Progenitor cell of endocrine pancreas (in vitro differentiated cells): ENCODE results near the gene LPP. TPM values are rescaled to one million over a fixed set of nuclear protein-coding genes. Genes with fewer than 3 reads are reported as not detected.

Source experiments
- DNase-seq: peaks from one replicate; pipeline ENCODE4 v3.0.0; 2021; ENCODE audit warnings: low spot score; ENCODE audit not compliant: unreplicated experiment
- H3K27ac Mint-ChIP-seq: 2 replicates; pipeline ENCODE4 v1.8.0; 2021; ENCODE audit warnings: mild to moderate bottlenecking, moderate library complexity, mixed read lengths
- H3K27me3 Mint-ChIP-seq: 2 replicates; pipeline ENCODE4 v1.8.0; 2021; ENCODE audit warnings: mixed read lengths
- H3K36me3 Mint-ChIP-seq: 2 replicates; pipeline ENCODE4 v1.8.0; 2022; ENCODE audit warnings: mixed read lengths; ENCODE audit not compliant: insufficient read depth
- H3K4me1 Mint-ChIP-seq: 2 replicates; pipeline ENCODE4 v1.8.0; 2021; ENCODE audit warnings: low read depth, mixed read lengths
- H3K4me3 Mint-ChIP-seq: 2 replicates; pipeline ENCODE4 v1.8.0; 2021; ENCODE audit warnings: low read depth, mild to moderate bottlenecking, moderate library complexity, mixed read lengths
- H3K9me3 Mint-ChIP-seq: 2 replicates; pipeline ENCODE4 v1.8.0; 2021; ENCODE audit warnings: low read depth, mixed read lengths
- CTCF ChIP-seq: fragments of 200-600 bp; sonication (generic); IDR thresholded peaks from one replicate; pipeline ENCODE4 v1.5.0; 2021; ENCODE audit warnings: antibody characterized with exemption, mild to moderate bottlenecking; ENCODE audit not compliant: unreplicated experiment
- total RNA-seq: library from RNA; stranded (reverse); gene quantifications from 2 replicates; pipeline ENCODE4 v1.2.1, GENCODE V29; 2021

Gene LPP
- total RNA-seq, 1 donor from 2014 or later = 131 TPM

DNA sequence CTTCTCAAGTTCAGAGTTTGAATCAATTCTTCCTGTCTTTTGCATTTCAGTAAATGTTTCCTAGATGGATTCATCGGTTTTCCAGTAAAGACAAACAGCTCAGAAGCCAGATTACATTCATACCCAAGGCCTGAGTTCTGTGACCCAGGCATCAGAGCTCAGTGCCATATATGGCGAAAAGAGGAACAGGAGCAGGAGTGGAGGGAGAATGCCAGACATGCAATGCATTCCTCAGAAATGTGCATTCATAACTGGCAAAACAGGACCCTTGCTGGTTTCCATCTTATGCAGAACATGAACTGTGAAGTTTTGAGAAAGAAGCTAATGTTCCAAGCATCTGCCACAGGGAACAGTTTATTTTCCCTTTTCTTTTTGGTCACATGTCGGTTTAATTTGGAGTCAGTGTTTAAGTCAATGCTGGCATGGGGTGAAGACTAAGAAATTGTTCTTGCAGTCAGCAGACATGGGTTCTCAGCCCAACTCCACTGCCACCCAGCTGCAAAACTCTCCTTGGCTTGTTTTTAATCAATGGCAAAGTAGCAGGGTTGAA, 116.5 kb downstream of the LPP start:
- TF ChIP-seq CTCF = no peak
- Mint-ChIP-seq H3K4me3 (no peak overlapping the region), H3K36me3 (peaks cover 7% of the 10 kb centered on the region), H3K4me1 (peaks cover 33% of the 10 kb centered on the region), H3K9me3 (peaks cover 3% of the 10 kb centered on the region), H3K27me3 (no peaks in the 10 kb centered on the region), H3K27ac (peak overlapping the region; percentile 74)
- no peak for DNase-seq

- no peak for TF ChIP-seq CTCF
- Mint-ChIP-seq H3K36me3 (peaks cover 10% of the 10 kb centered on the region), H3K4me3 (no peak overlapping the region), H3K27ac (peak overlapping the region; percentile 74), H3K27me3 (no peaks in the 10 kb centered on the region), H3K9me3 (peaks cover 3% of the 10 kb centered on the region), H3K4me1 (peaks cover 36% of the 10 kb centered on the region)
- no peak for DNase-seq
These were observed 117.4 kb downstream of the LPP start for GRCh38 chr3:188271226-188271914.

- H3K27me3 Mint-ChIP-seq = no peaks in the 10 kb centered on the region
- DNase-seq = no peak
- peaks cover 3% of the 10 kb centered on the region for H3K9me3 Mint-ChIP-seq
- no peak for TF ChIP-seq CTCF
- no peak overlapping the region for H3K4me3 Mint-ChIP-seq
- peaks cover 36% of the 10 kb centered on the region for H3K4me1 Mint-ChIP-seq
- H3K36me3 Mint-ChIP-seq = peaks cover 10% of the 10 kb centered on the region
- peak overlapping the region; percentile 73 for H3K27ac Mint-ChIP-seq
These were observed 118.8 kb downstream of the LPP start for GRCh38 chr3:188272481-188273372.

DNA sequence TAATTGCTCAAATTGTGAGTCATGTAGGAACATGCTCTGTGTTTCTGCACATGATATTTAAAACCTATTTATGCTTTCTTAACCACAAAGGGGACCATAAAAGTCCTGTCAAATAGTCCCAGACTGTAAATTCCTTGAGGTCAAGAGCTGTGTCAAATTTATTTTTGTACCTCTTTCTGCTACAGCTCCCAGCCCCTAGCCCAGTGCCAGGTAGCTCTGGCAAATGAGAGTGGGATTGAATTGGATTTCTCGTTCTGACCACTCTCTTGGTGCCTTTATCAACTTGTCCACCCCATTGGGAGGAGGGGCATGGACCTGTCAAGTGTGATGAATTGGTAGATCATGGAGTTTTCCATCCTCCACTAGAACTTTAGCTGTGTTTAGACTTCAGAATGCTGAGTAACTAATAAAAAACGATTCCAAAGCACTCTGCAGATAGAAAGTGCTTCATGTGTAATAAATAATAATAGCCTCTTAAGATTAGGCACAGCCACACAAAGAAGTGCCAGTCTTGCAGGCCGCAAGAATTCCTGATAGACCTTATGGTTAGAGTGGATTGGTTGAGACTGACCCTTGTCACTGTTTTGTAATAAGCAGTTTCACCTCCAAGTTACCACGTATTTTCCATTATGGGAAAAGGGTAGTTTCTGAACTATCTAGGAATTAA, 120.4 kb downstream of the LPP start:
- Mint-ChIP-seq H3K4me3 (no peak overlapping the region), H3K27ac (no peak overlapping the region)

More for the DNA sequence above, 120.4 kb downstream of the LPP start:
- Mint-ChIP-seq H3K9me3 (peaks cover 3% of the 10 kb centered on the region), H3K4me1 (peaks cover 24% of the 10 kb centered on the region), H3K27me3 (no peaks in the 10 kb centered on the region), H3K36me3 (peaks cover 10% of the 10 kb centered on the region)
- no peak for DNase-seq
- no peak for TF ChIP-seq CTCF
